Measurements from ENCODE around the gene ZFYVE27.

The ZFYVE27 gene

GRCh38 chr10:97782455-97783228, 45.7 kb downstream of the ZFYVE27 start:
- Mint-ChIP-seq H3K4me3 (peak overlapping the region; percentile 63), H3K4me1 (ENCODE audit: low read depth) (peaks cover 44% of the 10 kb centered on the region), H3K27ac (peak overlapping the region; percentile 90), H3K36me3 (peaks cover 3% of the 10 kb centered on the region), H3K27me3 (no peaks in the 10 kb centered on the region), H3K9me3 (ENCODE audit: low read depth) (no peaks in the 10 kb centered on the region)

- no peaks in the 10 kb centered on the region for H3K9me3 Mint-ChIP-seq (ENCODE audit: low read depth)
- peaks cover 45% of the 10 kb centered on the region for H3K4me1 Mint-ChIP-seq (ENCODE audit: low read depth)
- H3K4me3 Mint-ChIP-seq: no peak overlapping the region
- no peaks in the 10 kb centered on the region for H3K27me3 Mint-ChIP-seq
- peaks cover 3% of the 10 kb centered on the region for H3K36me3 Mint-ChIP-seq
- H3K27ac Mint-ChIP-seq: no peak overlapping the region
Measured at GRCh38 chr10:97784200-97784810, 47.4 kb downstream of the ZFYVE27 start.

GRCh38 chr10:97785231-97785630, 48.3 kb downstream of the ZFYVE27 start:
- Mint-ChIP-seq H3K4me3 (no peak overlapping the region), H3K27ac (no peak overlapping the region), H3K9me3 (ENCODE audit: low read depth) (no peaks in the 10 kb centered on the region), H3K36me3 (no peaks in the 10 kb centered on the region), H3K4me1 (ENCODE audit: low read depth) (peaks cover 38% of the 10 kb centered on the region), H3K27me3 (no peaks in the 10 kb centered on the region)

GRCh38 chr10:97785731-97786130, 48.8 kb downstream of the ZFYVE27 start:
- Mint-ChIP-seq H3K4me1 (ENCODE audit: low read depth) (peaks cover 33% of the 10 kb centered on the region), H3K36me3 (no peaks in the 10 kb centered on the region)

GRCh38 chr10:97788552-97789442, 51.9 kb downstream of the ZFYVE27 start:
- H3K4me3 Mint-ChIP-seq: no peak overlapping the region
- H3K9me3 Mint-ChIP-seq (ENCODE audit: low read depth): no peaks in the 10 kb centered on the region
- H3K27me3 Mint-ChIP-seq: no peaks in the 10 kb centered on the region

More at GRCh38 chr10:97785731-97786130, 48.8 kb downstream of the ZFYVE27 start:
- H3K4me3 Mint-ChIP-seq: no peak overlapping the region
- no peak overlapping the region for H3K27ac Mint-ChIP-seq
- H3K27me3 Mint-ChIP-seq: no peaks in the 10 kb centered on the region
- H3K9me3 Mint-ChIP-seq (ENCODE audit: low read depth): no peaks in the 10 kb centered on the region

GRCh38 chr10:97789770-97790397, 53.0 kb downstream of the ZFYVE27 start:
- no peak overlapping the region for H3K27ac Mint-ChIP-seq
- H3K27me3 Mint-ChIP-seq: no peaks in the 10 kb centered on the region

More at GRCh38 chr10:97788552-97789442, 51.9 kb downstream of the ZFYVE27 start:
- no peaks in the 10 kb centered on the region for H3K36me3 Mint-ChIP-seq
- H3K27ac Mint-ChIP-seq: no peak overlapping the region
- H3K4me1 Mint-ChIP-seq (ENCODE audit: low read depth): peaks cover 14% of the 10 kb centered on the region

GRCh38 chr10:97791824-97792721, 55.1 kb downstream of the ZFYVE27 start:
- Mint-ChIP-seq H3K27me3 (no peaks in the 10 kb centered on the region), H3K36me3 (no peaks in the 10 kb centered on the region), H3K27ac (peak overlapping the region; percentile 41), H3K4me3 (no peak overlapping the region), H3K4me1 (ENCODE audit: low read depth) (peaks cover 37% of the 10 kb centered on the region), H3K9me3 (ENCODE audit: low read depth) (no peaks in the 10 kb centered on the region)

More at GRCh38 chr10:97789770-97790397, 53.0 kb downstream of the ZFYVE27 start:
- Mint-ChIP-seq H3K9me3 (ENCODE audit: low read depth) (no peaks in the 10 kb centered on the region), H3K36me3 (no peaks in the 10 kb centered on the region), H3K4me3 (no peak overlapping the region), H3K4me1 (ENCODE audit: low read depth) (peaks cover 17% of the 10 kb centered on the region)

GRCh38 chr10:97795886-97796285, 59.0 kb downstream of the ZFYVE27 start:
- H3K36me3 Mint-ChIP-seq: peaks cover 2% of the 10 kb centered on the region
- H3K4me3 Mint-ChIP-seq: no peak overlapping the region
- H3K27ac Mint-ChIP-seq: peak overlapping the region; percentile 90
- H3K27me3 Mint-ChIP-seq: no peaks in the 10 kb centered on the region
- peaks cover 4% of the 10 kb centered on the region for H3K9me3 Mint-ChIP-seq (ENCODE audit: low read depth)
- H3K4me1 Mint-ChIP-seq (ENCODE audit: low read depth): peaks cover 36% of the 10 kb centered on the region

GRCh38 chr10:97796651-97797050, 59.7 kb downstream of the ZFYVE27 start:
- Mint-ChIP-seq H3K4me1 (ENCODE audit: low read depth) (peaks cover 36% of the 10 kb centered on the region), H3K4me3 (peak overlapping the region; percentile 48), H3K27me3 (no peaks in the 10 kb centered on the region), H3K9me3 (ENCODE audit: low read depth) (peaks cover 4% of the 10 kb centered on the region), H3K36me3 (peaks cover 2% of the 10 kb centered on the region), H3K27ac (peak overlapping the region; percentile 90)

GRCh38 chr10:97798958-97799610, 62.2 kb downstream of the ZFYVE27 start:
- H3K27ac Mint-ChIP-seq: no peak overlapping the region
- H3K4me1 Mint-ChIP-seq (ENCODE audit: low read depth): peaks cover 27% of the 10 kb centered on the region
- no peak overlapping the region for H3K4me3 Mint-ChIP-seq
- peaks cover 2% of the 10 kb centered on the region for H3K36me3 Mint-ChIP-seq
- H3K27me3 Mint-ChIP-seq: no peaks in the 10 kb centered on the region
- peaks cover 4% of the 10 kb centered on the region for H3K9me3 Mint-ChIP-seq (ENCODE audit: low read depth)

- Mint-ChIP-seq H3K4me3 (no peak overlapping the region), H3K27ac (no peak overlapping the region), H3K36me3 (peaks cover 2% of the 10 kb centered on the region), H3K9me3 (ENCODE audit: low read depth) (peaks cover 4% of the 10 kb centered on the region), H3K27me3 (no peaks in the 10 kb centered on the region), H3K4me1 (ENCODE audit: low read depth) (peaks cover 22% of the 10 kb centered on the region)
Measured at GRCh38 chr10:97800474-97800873, 63.5 kb downstream of the ZFYVE27 start.

- Mint-ChIP-seq H3K36me3 (peaks cover 2% of the 10 kb centered on the region), H3K4me3 (no peak overlapping the region), H3K9me3 (ENCODE audit: low read depth) (peaks cover 4% of the 10 kb centered on the region), H3K27ac (no peak overlapping the region), H3K4me1 (ENCODE audit: low read depth) (peaks cover 13% of the 10 kb centered on the region), H3K27me3 (no peaks in the 10 kb centered on the region)
Measured at GRCh38 chr10:97801422-97801821, 64.5 kb downstream of the ZFYVE27 start.

GRCh38 chr10:97805096-97805884, 68.4 kb downstream of the ZFYVE27 start:
- no peak overlapping the region for H3K27ac Mint-ChIP-seq
- H3K4me1 Mint-ChIP-seq (ENCODE audit: low read depth): no peaks in the 10 kb centered on the region
- H3K9me3 Mint-ChIP-seq (ENCODE audit: low read depth): no peaks in the 10 kb centered on the region
- H3K27me3 Mint-ChIP-seq: no peaks in the 10 kb centered on the region
- H3K4me3 Mint-ChIP-seq: no peak overlapping the region
- no peaks in the 10 kb centered on the region for H3K36me3 Mint-ChIP-seq
